Hematopoietic multipotent progenitor cell (in vitro differentiated cells): ENCODE measurements around the gene RPL22. TPM values are rescaled to one million over a fixed set of nuclear protein-coding genes. Genes with fewer than 3 reads are reported as not detected.
"Not testable (repeated sequence)": the region's sequence is repeated elsewhere in the genome, so short reads cannot be mapped to it uniquely, and the experiment has no call there.

Experiments
- DNase-seq, 3 donors: peaks; one replicate each; pipeline ENCODE4 v3.0.0-alpha.2; 2011 to 2015; ENCODE audit warnings: low read depth in 2 of 3, low spot score in 2 of 3
- total RNA-seq: library from RNA; depleted of rRNA; stranded (reverse); fragments of >200 nt; gene quantifications from one replicate; pipeline ENCODE4 v1.2.3, GENCODE V29; 2012

Gene RPL22
- total RNA-seq, 1 donor: 68.1 TPM

- DNase-seq: no peak
Observed at GRCh38 chr1:6234502-6235295, 35.3 kb upstream of the RPL22 start.

- no peak for DNase-seq
Observed at GRCh38 chr1:6233376-6233775, 34.0 kb upstream of the RPL22 start.

GRCh38 chr1:6225651-6226050, 26.3 kb upstream of the RPL22 start:
- no peak for DNase-seq

GRCh38 chr1:6224718-6225117, 25.3 kb upstream of the RPL22 start:
- no peak for DNase-seq

- DNase-seq: no peak
Observed at GRCh38 chr1:6223617-6224016, 24.2 kb upstream of the RPL22 start.

GRCh38 chr1:6222636-6223035, 23.2 kb upstream of the RPL22 start:
- no peak for DNase-seq

GRCh38 chr1:6221210-6221784, 21.9 kb upstream of the RPL22 start:
- DNase-seq: no peak

- no peak for DNase-seq
Observed at GRCh38 chr1:6220236-6220635, 20.8 kb upstream of the RPL22 start.

- not testable (repeated sequence) for DNase-seq
Observed at GRCh38 chr1:6219641-6220040, 20.2 kb upstream of the RPL22 start.

- no peak for DNase-seq
Observed at GRCh38 chr1:6218375-6219164, 19.2 kb upstream of the RPL22 start.

- peak in 1 of 3 donors; percentile 43 for DNase-seq
Observed at GRCh38 chr1:6212193-6212959, 13.0 kb upstream of the RPL22 start.

- no peak for DNase-seq
Observed at GRCh38 chr1:6211731-6212130, 12.3 kb upstream of the RPL22 start.

- no peak for DNase-seq
Observed at GRCh38 chr1:6210591-6211355, 11.4 kb upstream of the RPL22 start.

GRCh38 chr1:6209661-6210580, 10.5 kb upstream of the RPL22 start:
- DNase-seq: peak in 2 of 3 donors; percentile 27 to 49

GRCh38 chr1:6208723-6209660, 9.6 kb upstream of the RPL22 start:
- peak in 2 of 3 donors; percentile 51 to 52 for DNase-seq

GRCh38 chr1:6207921-6208320, 8.5 kb upstream of the RPL22 start:
- no peak for DNase-seq

- no peak for DNase-seq
Observed at GRCh38 chr1:6207075-6207885, 7.9 kb upstream of the RPL22 start.
